HG03575 (cell line): Measurements from ENCODE around the gene UBE2C.

ENCODE experiments used
- ATAC-seq: cut with Tn5 transposase; IDR thresholded peaks from one replicate; pipeline ENCODE4 v1.9.1; 2021; ENCODE audit not compliant: unreplicated experiment, insufficient number of reproducible peaks, low FRiP score; ENCODE audit errors: extremely low read depth

UBE2C gene

GRCh38 chr20:45850238-45850637 lies 37.8 kb downstream of the UBE2C start:
- no peak for ATAC-seq

GRCh38 chr20:45850926-45851325 lies 38.5 kb downstream of the UBE2C start:
- ATAC-seq: no peak

- ATAC-seq: no peak
These were observed 39.1 kb downstream of the UBE2C start for GRCh38 chr20:45851501-45851900.

GRCh38 chr20:45852326-45852725 lies 39.9 kb downstream of the UBE2C start:
- no peak for ATAC-seq

- ATAC-seq: no peak
These were observed 41.0 kb downstream of the UBE2C start for GRCh38 chr20:45853484-45853883.

GRCh38 chr20:45857114-45857881 lies 44.9 kb downstream of the UBE2C start, which contains the start of the genes ACOT8 and ZSWIM3:
Gene ACOT8 (minus strand): TSS chr20:45857392. CDS start chr20:45857315, 77 bp downstream.
Gene ZSWIM3 (plus strand): TSS chr20:45857614. CDS start chr20:45857826, 212 bp downstream.
- ATAC-seq: peak; percentile 71

- ATAC-seq: no peak
These were observed 45.4 kb downstream of the UBE2C start for GRCh38 chr20:45857882-45858216.

GRCh38 chr20:45859916-45860315 lies 47.5 kb downstream of the UBE2C start:
- ATAC-seq: no peak

- ATAC-seq: no peak
These were observed 48.2 kb downstream of the UBE2C start for GRCh38 chr20:45860560-45861220.

GRCh38 chr20:45861221-45862075 lies 49.0 kb downstream of the UBE2C start:
- no peak for ATAC-seq

GRCh38 chr20:45863543-45864470 lies 51.4 kb downstream of the UBE2C start:
- ATAC-seq: no peak

GRCh38 chr20:45866454-45866853 lies 54.0 kb downstream of the UBE2C start:
- ATAC-seq: no peak
